Mononuclear cell (primary cell): ENCODE results near the gene EPB41L1. TPM values are rescaled to one million over a fixed set of nuclear protein-coding genes. Genes with fewer than 3 reads are reported as not detected.

Experiments
- H3K27me3 ChIP-seq: 2 replicates; pipeline ENCODE4 v1.6.0; 2011; ENCODE audit warnings: low read length, control low read depth; ENCODE audit not compliant: insufficient read depth
- H3K4me1 ChIP-seq: 2 replicates; pipeline ENCODE4 v1.5.1; 2011; ENCODE audit warnings: mild to moderate bottlenecking, low read length, control low read depth; ENCODE audit not compliant: insufficient read depth
- H3K4me3 ChIP-seq: 2 replicates; pipeline ENCODE4 v1.5.1; 2011; ENCODE audit warnings: mild to moderate bottlenecking, low read length, moderate library complexity
- H3K9me3 ChIP-seq: 2 replicates; pipeline ENCODE4 v1.5.1; 2011; ENCODE audit warnings: low read depth, mild to moderate bottlenecking, control low read depth, low read length
- total RNA-seq: library from RNA; depleted of rRNA; stranded (reverse); fragments of >200 nt; gene quantifications from one replicate; pipeline ENCODE4 v1.2.3, GENCODE V29; 2012

Gene EPB41L1
- total RNA-seq = 0.21 TPM

GRCh38 chr20:36154700-36155628 lies at the start of gene EPB41L1:
Gene EPB41L1, plus strand, starts transcription at chr20:36154740. Its CDS starts 19,038 bp downstream, at chr20:36173778.
- Histone ChIP-seq H3K4me3 (no peak within 1 kb of the TSS), H3K27me3 (peaks cover 22% of the 10 kb centered on the region), H3K9me3 (no peaks in the 10 kb centered on the region), H3K4me1 (no peaks in the 10 kb centered on the region)

DNA sequence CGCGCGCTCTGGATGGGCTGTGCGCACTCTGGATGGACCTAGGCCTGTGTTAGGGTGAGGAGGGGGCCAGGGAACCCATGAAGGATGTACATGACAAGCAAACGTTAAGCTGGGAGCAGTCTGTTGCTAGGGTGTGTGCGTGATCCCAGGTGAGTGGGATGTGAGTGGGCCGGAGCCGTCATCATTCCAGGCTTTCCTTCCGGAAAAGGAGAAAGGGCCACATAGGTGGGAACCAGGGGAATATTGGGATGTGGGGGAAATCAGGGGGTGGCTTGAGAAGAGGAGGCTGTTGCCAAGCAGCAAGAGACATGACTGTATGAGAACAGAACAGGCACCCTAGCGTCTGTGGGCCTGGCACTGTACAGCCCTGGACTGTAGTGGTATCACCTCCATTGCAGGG lies 49.7 kb upstream of the EPB41L1 start:
- Histone ChIP-seq H3K4me1 (no peaks in the 10 kb centered on the region), H3K9me3 (no peaks in the 10 kb centered on the region), H3K4me3 (no peak overlapping the region), H3K27me3 (no peaks in the 10 kb centered on the region)

GRCh38 chr20:36105711-36106226 lies 48.8 kb upstream of the EPB41L1 start:
- Histone ChIP-seq H3K9me3 (no peaks in the 10 kb centered on the region), H3K4me3 (no peak overlapping the region), H3K27me3 (no peaks in the 10 kb centered on the region), H3K4me1 (no peaks in the 10 kb centered on the region)

DNA sequence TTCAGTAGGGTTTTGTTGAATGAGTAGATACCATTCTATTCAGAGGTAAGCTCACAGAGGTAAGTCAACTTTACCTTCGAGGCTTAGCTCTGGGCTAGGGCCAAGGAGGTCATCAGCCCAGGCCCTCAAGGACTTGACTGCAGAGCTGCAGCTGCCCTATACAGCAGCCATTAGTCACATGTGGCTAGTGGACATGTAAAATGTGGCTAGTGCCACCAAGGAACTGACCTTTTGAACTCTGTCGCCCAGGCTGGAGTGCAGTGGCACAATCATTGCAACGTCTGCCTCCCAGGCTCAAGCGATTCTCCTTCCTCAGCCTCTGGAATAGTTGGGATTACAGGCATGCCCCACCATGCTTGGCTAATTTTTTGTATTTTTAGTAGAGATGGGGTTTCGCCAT lies 47.9 kb upstream of the EPB41L1 start:
- Histone ChIP-seq H3K9me3 (no peaks in the 10 kb centered on the region), H3K27me3 (no peaks in the 10 kb centered on the region), H3K4me1 (no peaks in the 10 kb centered on the region), H3K4me3 (no peak overlapping the region)

- H3K4me3 ChIP-seq = no peak overlapping the region
- H3K9me3 ChIP-seq = no peaks in the 10 kb centered on the region
These were observed 46.7 kb upstream of the EPB41L1 start for GRCh38 chr20:36107881-36108280.

DNA sequence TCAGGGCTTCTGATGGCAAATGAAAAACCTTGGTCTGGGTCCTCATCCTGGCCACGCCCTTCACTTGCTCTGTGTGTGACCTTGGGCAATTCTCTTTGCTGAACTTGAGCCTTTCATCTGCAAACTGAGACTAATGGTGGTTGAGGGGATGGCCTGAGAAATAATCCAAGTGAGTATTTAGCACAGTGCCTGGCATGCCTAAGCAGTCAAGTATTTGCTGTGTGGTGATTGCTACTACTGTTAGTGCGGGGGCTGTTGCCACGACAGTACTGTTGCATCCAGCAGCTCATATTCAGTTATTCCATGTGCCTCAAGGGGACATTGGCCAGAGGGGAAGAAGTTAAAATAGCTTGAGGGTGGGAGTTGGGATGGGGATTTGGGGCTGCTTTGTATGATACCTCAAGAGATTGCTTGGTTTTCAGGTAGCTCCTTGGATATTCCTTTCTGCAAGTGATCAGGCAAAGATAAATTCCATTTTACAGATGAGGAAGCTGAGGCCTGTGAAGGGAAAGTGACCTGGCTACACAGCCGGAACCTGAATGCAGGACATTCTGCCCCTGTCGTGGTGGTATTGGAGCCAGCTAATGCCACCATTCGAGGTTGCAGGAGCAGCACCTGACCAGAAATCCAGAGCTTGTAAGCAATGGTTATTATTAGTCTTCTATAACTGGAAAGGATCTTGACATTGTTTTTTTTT lies 45.1 kb upstream of the EPB41L1 start:
- no peak overlapping the region for H3K4me3 ChIP-seq
- H3K27me3 ChIP-seq = no peaks in the 10 kb centered on the region
- H3K4me1 ChIP-seq = peaks cover 10% of the 10 kb centered on the region
- H3K9me3 ChIP-seq = no peaks in the 10 kb centered on the region

More at GRCh38 chr20:36107881-36108280, 46.7 kb upstream of the EPB41L1 start:
- Histone ChIP-seq H3K4me1 (no peaks in the 10 kb centered on the region), H3K27me3 (no peaks in the 10 kb centered on the region)

DNA sequence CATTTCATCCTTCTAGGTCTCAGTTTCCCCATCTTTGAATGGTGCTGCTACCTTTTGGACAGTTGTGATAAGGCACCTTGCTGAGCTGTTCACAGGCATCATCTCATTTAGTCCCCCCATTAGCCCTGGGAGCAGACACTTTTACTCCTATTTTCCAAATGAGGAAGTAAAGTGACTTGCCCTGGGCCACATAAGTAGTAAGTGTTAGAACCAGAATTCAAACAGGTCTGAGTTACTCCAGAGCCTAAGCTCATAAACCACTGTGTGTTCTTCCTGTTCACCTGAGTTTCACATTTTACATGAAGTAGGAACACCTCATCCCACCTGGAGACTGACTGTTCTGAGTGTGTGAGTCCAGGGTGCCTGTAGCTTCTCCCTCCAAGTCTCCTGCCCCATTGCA lies 43.5 kb upstream of the EPB41L1 start:
- Histone ChIP-seq H3K4me3 (no peak overlapping the region), H3K27me3 (no peaks in the 10 kb centered on the region), H3K9me3 (no peaks in the 10 kb centered on the region), H3K4me1 (peaks cover 12% of the 10 kb centered on the region)

GRCh38 chr20:36112112-36112511 lies 42.4 kb upstream of the EPB41L1 start:
- Histone ChIP-seq H3K4me1 (peaks cover 12% of the 10 kb centered on the region), H3K9me3 (no peaks in the 10 kb centered on the region), H3K4me3 (no peak overlapping the region), H3K27me3 (no peaks in the 10 kb centered on the region)

GRCh38 chr20:36113036-36113435 lies 41.5 kb upstream of the EPB41L1 start:
- Histone ChIP-seq H3K4me3 (no peak overlapping the region), H3K4me1 (peaks cover 12% of the 10 kb centered on the region), H3K9me3 (no peaks in the 10 kb centered on the region), H3K27me3 (no peaks in the 10 kb centered on the region)

- no peaks in the 10 kb centered on the region for H3K9me3 ChIP-seq
- no peak overlapping the region for H3K4me3 ChIP-seq
- peaks cover 12% of the 10 kb centered on the region for H3K4me1 ChIP-seq
- H3K27me3 ChIP-seq = no peaks in the 10 kb centered on the region
These were observed 40.8 kb upstream of the EPB41L1 start for GRCh38 chr20:36113566-36114250.

DNA sequence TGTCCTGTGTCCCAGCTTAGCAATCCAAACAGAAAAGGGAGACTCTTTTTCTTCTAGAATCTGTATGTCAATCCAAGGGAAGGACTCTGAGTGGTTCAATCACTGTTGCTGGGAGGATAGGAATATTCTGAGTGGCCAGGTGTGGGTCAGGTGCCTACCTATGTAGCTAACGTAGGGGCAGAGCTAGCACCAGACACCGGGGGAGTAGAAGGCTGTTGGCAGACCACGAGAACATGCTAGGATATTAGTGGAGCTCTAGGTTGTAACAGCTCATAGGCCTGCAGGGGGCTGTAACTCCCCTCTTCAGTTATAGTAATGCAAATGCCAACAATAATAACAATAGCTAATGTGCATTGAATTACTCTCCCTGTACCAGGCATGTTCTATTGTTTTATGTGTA lies 39.8 kb upstream of the EPB41L1 start:
- H3K4me1 ChIP-seq = peaks cover 12% of the 10 kb centered on the region
- no peak overlapping the region for H3K4me3 ChIP-seq
- H3K9me3 ChIP-seq = no peaks in the 10 kb centered on the region
- H3K27me3 ChIP-seq = no peaks in the 10 kb centered on the region

- Histone ChIP-seq H3K4me3 (no peak overlapping the region), H3K27me3 (no peaks in the 10 kb centered on the region), H3K4me1 (peaks cover 12% of the 10 kb centered on the region), H3K9me3 (no peaks in the 10 kb centered on the region)
These were observed 38.6 kb upstream of the EPB41L1 start for GRCh38 chr20:36115925-36116324.

DNA sequence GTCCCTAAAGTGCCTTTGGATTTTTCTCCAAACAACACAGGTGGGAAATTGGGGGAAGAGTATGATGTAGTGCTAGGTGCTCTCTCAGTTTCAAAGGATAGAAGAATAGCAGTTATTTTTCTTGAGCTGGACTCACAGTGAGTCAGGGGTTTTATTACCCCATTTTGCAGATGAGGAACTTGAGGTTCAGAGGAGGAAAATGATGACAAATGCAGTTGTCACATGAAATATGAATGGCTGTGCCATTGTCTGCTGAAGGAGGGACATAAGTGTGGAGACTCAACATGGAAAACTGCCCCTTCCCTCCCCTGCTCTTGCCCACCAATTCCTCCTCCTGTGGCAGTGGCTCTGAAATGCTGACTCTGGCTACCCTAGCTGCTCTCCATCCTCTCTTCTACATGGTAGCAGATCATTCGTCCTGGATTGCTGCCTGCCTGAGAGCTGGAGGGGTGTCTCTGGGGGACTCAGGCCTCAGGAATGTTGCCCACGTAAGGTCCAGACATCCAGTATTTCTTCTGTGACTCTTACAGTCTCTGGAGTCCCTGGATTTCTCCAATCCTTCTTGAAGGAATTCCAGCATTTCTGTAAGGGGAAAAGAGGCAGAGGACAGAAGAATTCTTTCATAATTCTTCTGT lies 37.6 kb upstream of the EPB41L1 start:
- no peak overlapping the region for H3K4me3 ChIP-seq
- peaks cover 12% of the 10 kb centered on the region for H3K4me1 ChIP-seq
- H3K9me3 ChIP-seq = no peaks in the 10 kb centered on the region
- no peaks in the 10 kb centered on the region for H3K27me3 ChIP-seq

GRCh38 chr20:36117638-36118037 lies 36.9 kb upstream of the EPB41L1 start:
- peaks cover 12% of the 10 kb centered on the region for H3K4me1 ChIP-seq
- H3K27me3 ChIP-seq = no peaks in the 10 kb centered on the region
- no peak overlapping the region for H3K4me3 ChIP-seq

More at GRCh38 chr20:36117638-36118037, 36.9 kb upstream of the EPB41L1 start:
- H3K9me3 ChIP-seq = no peaks in the 10 kb centered on the region
